Right lung (tissue), 5 donors: Measurements from ENCODE around the gene MYL6B. TPM values are rescaled to one million over a fixed set of nuclear protein-coding genes. Genes with fewer than 3 reads are reported as not detected.

ENCODE experiments used
- DNase-seq, 2 donors: peaks; one replicate each; pipeline ENCODE4 v3.0.0-alpha.2; 2013
- polyA plus RNA-seq, 5 donors: library from polyadenylated mRNA; unstranded; fragments of 120-200 nt; gene quantifications; one replicate each; pipeline versions ENCODE4 v1.2.1 to v1.2.3, GENCODE V29; 2013; ENCODE audit warnings: inconsistent platforms in 1 of 5, low replicate concordance in 1 of 5; ENCODE audit not compliant: insufficient read length in 5 of 5, insufficient read depth in 1 of 5

MYL6B gene
- polyA plus RNA-seq, 5 donors: 162 to 215 (median 172) TPM

- no peak for DNase-seq
Observed at GRCh38 chr12:56205445-56205844, 53.1 kb downstream of the MYL6B start.

- DNase-seq: no peak
Observed at GRCh38 chr12:56206452-56207166, 54.2 kb downstream of the MYL6B start.

Other genes starting within 250 kb of the MYL6B start
- 10 to 100 TPM; 30.1 to 39.5 (median 32.3) TPM for gene PYM1, start 224.7 kb upstream of the MYL6B start, polyA plus RNA-seq
- gene DGKA, start 221.4 kb upstream of the MYL6B start, polyA plus RNA-seq: 10 to 100 TPM; 27.7 to 44.8 (median 39.6) TPM
- 1 to 10 TPM; 2.0 to 2.7 (median 2.4) TPM for gene PMEL, start 186.5 kb upstream of the MYL6B start, polyA plus RNA-seq
- gene CDK2, start 185.8 kb upstream of the MYL6B start, polyA plus RNA-seq: 10 to 100 TPM; 73.1 to 86.5 (median 78.1) TPM
- gene RAB5B, start 178.5 kb upstream of the MYL6B start, polyA plus RNA-seq: 100 to 1,000 TPM; 131 to 157 (median 146) TPM
- gene SUOX, start 155.3 kb upstream of the MYL6B start, polyA plus RNA-seq: 10 to 100 TPM; 36.7 to 43.4 (median 42.8) TPM
- gene IKZF4, start 131.5 kb upstream of the MYL6B start, polyA plus RNA-seq: 10 to 100 TPM; 19.7 to 26.1 (median 23.1) TPM
- gene RPS26, start 110.7 kb upstream of the MYL6B start, polyA plus RNA-seq: 100 to 1,000 TPM; 102 to 691 (median 130) TPM
- 10 to 100 TPM; 71.3 to 97.1 (median 80.0) TPM for gene ERBB3, start 72.4 kb upstream of the MYL6B start, polyA plus RNA-seq
- gene PA2G4, start 48.0 kb upstream of the MYL6B start, polyA plus RNA-seq: 100 to 1,000 TPM; 118 to 168 (median 134) TPM
- gene RPL41, start 36.0 kb upstream of the MYL6B start, polyA plus RNA-seq: 1,000 to 10,000 TPM; 6,129 to 8,482 (median 6,371) TPM
- 1 to 10 TPM; 5.1 to 6.8 (median 6.2) TPM for gene ZC3H10, start 34.3 kb upstream of the MYL6B start, polyA plus RNA-seq
- gene ESYT1, start 24.3 kb upstream of the MYL6B start, polyA plus RNA-seq: 10 to 100 TPM; 74.3 to 90.6 (median 81.1) TPM
- 1,000 to 10,000 TPM; 1,819 to 2,542 (median 2,207) TPM for gene MYL6, start 5.8 kb downstream of the MYL6B start, polyA plus RNA-seq
- gene SMARCC2, start 36.9 kb downstream of the MYL6B start, polyA plus RNA-seq: 100 to 1,000 TPM in 4 of 5 donors, 10 to 100 TPM in 1; 90.6 to 124 (median 119) TPM
- 10 to 100 TPM; 37.6 to 44.8 (median 38.4) TPM for gene RNF41, start 69.3 kb downstream of the MYL6B start, polyA plus RNA-seq
- gene NABP2, start 71.8 kb downstream of the MYL6B start, polyA plus RNA-seq: 10 to 100 TPM; 24.6 to 31.3 (median 25.6) TPM
- 1 to 10 TPM; 2.6 to 5.6 (median 4.8) TPM for gene SLC39A5, start 77.5 kb downstream of the MYL6B start, polyA plus RNA-seq
- gene ANKRD52, start 105.8 kb downstream of the MYL6B start, polyA plus RNA-seq: 10 to 100 TPM; 21.9 to 32.1 (median 30.9) TPM
- gene COQ10A, start 114.4 kb downstream of the MYL6B start, polyA plus RNA-seq: 10 to 100 TPM; 15.3 to 17.9 (median 15.8) TPM
- gene CS, start 147.7 kb downstream of the MYL6B start, polyA plus RNA-seq: 100 to 1,000 TPM; 148 to 181 (median 158) TPM
- gene CNPY2, start 163.4 kb downstream of the MYL6B start, polyA plus RNA-seq: 100 to 1,000 TPM; 128 to 155 (median 136) TPM
- gene PAN2, start 181.4 kb downstream of the MYL6B start, polyA plus RNA-seq: 10 to 100 TPM; 64.8 to 96.1 (median 78.4) TPM
- 1 to 10 TPM in 1 of 5 donors, under 1 TPM in 4; 0.64 to 1.1 (median 0.81) TPM for gene IL23A, start 186.3 kb downstream of the MYL6B start, polyA plus RNA-seq
- gene STAT2, start 207.5 kb downstream of the MYL6B start, polyA plus RNA-seq: 100 to 1,000 TPM; 120 to 174 (median 144) TPM
- gene APOF, start 210.3 kb downstream of the MYL6B start, polyA plus RNA-seq: under 1 TPM in 2 of 5 donors, not detected in 3; 0.10 to 0.15 TPM